ENCODE data around the gene DDA1. TPM values are rescaled to one million over a fixed set of nuclear protein-coding genes. Genes with fewer than 3 reads are reported as not detected.

The DDA1 gene
- total RNA-seq, 1 donor from 2014 or later = 9.0 TPM

- no peaks in the 10 kb centered on the region for H3K27me3 ChIP-seq (ENCODE audit: control insufficient read depth, insufficient read depth, low read length)
- no peak for FAIRE-seq
- TF ChIP-seq, protein P1, sequence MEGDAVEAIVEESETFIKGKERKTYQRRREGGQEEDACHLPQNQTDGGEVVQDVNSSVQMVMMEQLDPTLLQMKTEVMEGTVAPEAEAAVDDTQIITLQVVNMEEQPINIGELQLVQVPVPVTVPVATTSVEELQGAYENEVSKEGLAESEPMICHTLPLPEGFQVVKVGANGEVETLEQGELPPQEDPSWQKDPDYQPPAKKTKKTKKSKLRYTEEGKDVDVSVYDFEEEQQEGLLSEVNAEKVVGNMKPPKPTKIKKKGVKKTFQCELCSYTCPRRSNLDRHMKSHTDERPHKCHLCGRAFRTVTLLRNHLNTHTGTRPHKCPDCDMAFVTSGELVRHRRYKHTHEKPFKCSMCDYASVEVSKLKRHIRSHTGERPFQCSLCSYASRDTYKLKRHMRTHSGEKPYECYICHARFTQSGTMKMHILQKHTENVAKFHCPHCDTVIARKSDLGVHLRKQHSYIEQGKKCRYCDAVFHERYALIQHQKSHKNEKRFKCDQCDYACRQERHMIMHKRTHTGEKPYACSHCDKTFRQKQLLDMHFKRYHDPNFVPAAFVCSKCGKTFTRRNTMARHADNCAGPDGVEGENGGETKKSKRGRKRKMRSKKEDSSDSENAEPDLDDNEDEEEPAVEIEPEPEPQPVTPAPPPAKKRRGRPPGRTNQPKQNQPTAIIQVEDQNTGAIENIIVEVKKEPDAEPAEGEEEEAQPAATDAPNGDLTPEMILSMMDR (IDR thresholded peaks at IDR 0.05; ENCODE audit: insufficient read depth, low read length, severe bottlenecking) = no peak
- H3K36me3 ChIP-seq (ENCODE audit: control insufficient read depth, insufficient read depth, low read length) = peaks cover 26% of the 10 kb centered on the region
- DNase-seq (ENCODE audit: low read depth) = no peak
- H3K4me3 ChIP-seq (ENCODE audit: low read depth, low read length) = no peak overlapping the region
These were observed 33.8 kb upstream of the DDA1 start for GRCh38 chr19:17275441-17276175.

- no peaks in the 10 kb centered on the region for H3K27me3 ChIP-seq (ENCODE audit: control insufficient read depth, insufficient read depth, low read length)
- TF ChIP-seq, protein P1 (IDR thresholded peaks at IDR 0.05; ENCODE audit: insufficient read depth, low read length, severe bottlenecking) = no peak
- no peak overlapping the region for H3K4me3 ChIP-seq (ENCODE audit: low read depth, low read length)
- FAIRE-seq (no peak), DNase-seq (ENCODE audit: low read depth) (no peak)
- H3K36me3 ChIP-seq (ENCODE audit: control insufficient read depth, insufficient read depth, low read length) = peaks cover 11% of the 10 kb centered on the region
These were observed 29.9 kb upstream of the DDA1 start for GRCh38 chr19:17279436-17279835.

DNA sequence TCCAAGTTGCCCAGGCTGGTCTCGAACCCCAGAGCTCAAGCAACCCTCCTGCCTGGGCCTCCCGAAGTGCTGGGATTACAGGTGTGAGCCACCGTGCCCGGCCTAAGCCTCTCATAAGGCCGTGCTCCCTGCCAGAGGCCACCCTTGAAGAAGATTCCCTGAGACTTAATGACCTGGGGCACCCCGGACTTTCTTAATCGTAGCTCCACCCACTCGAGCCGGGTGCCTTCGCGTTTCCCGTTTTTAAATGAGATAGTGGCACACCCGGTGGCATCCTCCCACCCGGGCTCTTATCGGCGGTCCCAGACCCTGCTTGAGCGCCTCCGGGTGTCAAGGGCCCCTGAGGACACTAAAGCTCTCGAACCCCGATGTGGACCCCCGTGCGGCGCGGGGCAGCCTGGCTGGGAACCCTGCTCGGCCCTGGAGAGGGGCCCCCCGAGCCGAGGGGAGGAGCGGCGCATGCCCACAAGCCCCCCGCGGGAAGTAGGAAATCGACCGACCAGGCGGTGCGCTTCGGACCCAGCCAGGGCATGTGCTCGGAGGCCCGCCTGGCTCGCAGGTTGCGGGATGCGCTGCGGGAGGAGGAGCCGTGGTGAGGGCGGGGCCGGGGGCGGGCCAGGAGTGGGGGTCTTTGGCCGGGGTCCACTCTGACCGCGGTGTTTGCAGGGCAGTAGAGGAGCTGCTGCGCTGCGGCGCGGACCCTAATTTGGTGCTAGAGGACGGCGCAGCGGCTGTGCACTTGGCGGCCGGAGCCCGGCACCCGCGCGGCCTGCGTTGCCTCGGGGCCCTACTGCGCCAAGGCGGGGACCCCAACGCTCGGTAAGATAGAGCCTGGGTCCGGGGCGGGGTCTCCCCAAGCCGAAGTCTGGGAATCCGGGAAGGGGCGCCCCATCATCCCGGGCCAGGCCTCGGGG, 27.7 kb upstream of the DDA1 start, which contains the start of gene ANKLE1:
Gene ANKLE1, plus strand, starts transcription at position 511 of the 914 bp plus-strand sequence. Its CDS starts 20 bp downstream, at position 531.
- Histone ChIP-seq H3K36me3 (ENCODE audit: control insufficient read depth, insufficient read depth, low read length) (peaks cover 4% of the 10 kb centered on the region), H3K4me3 (ENCODE audit: low read depth, low read length) (peak within 1 kb of the TSS; percentile 36), H3K27me3 (ENCODE audit: control insufficient read depth, insufficient read depth, low read length) (no peaks in the 10 kb centered on the region)
- DNase-seq (ENCODE audit: low read depth) (no peak), FAIRE-seq (no peak)
- TF ChIP-seq, protein P1 (IDR thresholded peaks at IDR 0.05; ENCODE audit: insufficient read depth, low read length, severe bottlenecking) = no peak

DNA sequence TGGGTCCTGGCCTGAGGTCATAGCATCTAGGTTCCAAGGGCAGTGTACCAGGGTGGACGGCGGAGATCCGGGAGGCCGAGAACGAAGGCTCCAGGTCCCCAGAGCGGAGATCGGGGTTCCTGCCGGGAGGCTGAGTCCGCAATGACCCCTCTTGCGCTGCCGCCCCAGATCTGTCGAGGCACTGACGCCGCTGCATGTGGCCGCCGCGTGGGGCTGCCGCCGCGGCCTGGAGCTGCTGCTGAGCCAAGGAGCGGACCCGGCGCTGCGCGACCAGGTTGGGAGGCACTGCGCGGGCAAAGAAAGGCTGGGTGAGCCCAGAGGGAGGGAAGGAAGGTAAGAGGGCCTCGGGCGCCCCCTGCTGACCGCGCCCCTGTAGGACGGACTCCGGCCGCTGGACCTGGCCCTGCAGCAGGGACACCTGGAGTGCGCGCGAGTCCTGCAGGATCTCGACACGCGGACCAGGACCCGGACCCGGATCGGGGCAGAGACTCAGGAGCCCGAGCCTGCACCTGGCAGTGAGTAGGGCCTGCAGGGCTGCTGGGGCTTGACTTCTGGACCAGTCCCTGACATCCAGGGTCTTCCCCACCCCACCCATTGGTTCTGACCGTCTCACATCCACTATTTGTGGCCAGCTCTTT, 26.8 kb upstream of the DDA1 start:
- H3K36me3 ChIP-seq (ENCODE audit: control insufficient read depth, insufficient read depth, low read length) = peaks cover 2% of the 10 kb centered on the region
- TF ChIP-seq, protein P1 (IDR thresholded peaks at IDR 0.05; ENCODE audit: insufficient read depth, low read length, severe bottlenecking) = peak; percentile 98
- no peaks in the 10 kb centered on the region for H3K27me3 ChIP-seq (ENCODE audit: control insufficient read depth, insufficient read depth, low read length)
- DNase-seq (ENCODE audit: low read depth) = peak; percentile 55
- no peak for FAIRE-seq
- peak overlapping the region; percentile 36 for H3K4me3 ChIP-seq (ENCODE audit: low read depth, low read length)

- TF ChIP-seq, protein P1 (IDR thresholded peaks at IDR 0.05; ENCODE audit: insufficient read depth, low read length, severe bottlenecking) = no peak
- FAIRE-seq (no peak), DNase-seq (ENCODE audit: low read depth) (no peak)
- Histone ChIP-seq H3K27me3 (ENCODE audit: control insufficient read depth, insufficient read depth, low read length) (no peaks in the 10 kb centered on the region), H3K4me3 (ENCODE audit: low read depth, low read length) (no peak overlapping the region), H3K36me3 (ENCODE audit: control insufficient read depth, insufficient read depth, low read length) (peaks cover 2% of the 10 kb centered on the region)
These were observed 25.8 kb upstream of the DDA1 start for GRCh38 chr19:17283504-17283996.
